ENCODE measurements around the gene CYP17A1.

- TF ChIP-seq CTCF (IDR thresholded peaks at IDR 0.05; ENCODE audit: insufficient read depth, low read depth, low read length) (no peak), EZH2 (IDR thresholded peaks at IDR 0.05; ENCODE audit: insufficient read depth, low read length) (no peak)
Observed at GRCh38 chr10:102814873-102815661, 22.1 kb downstream of the CYP17A1 start.
